GM12865 (cell line): ENCODE measurements around the gene ERGIC1.
A peak's percentile ranks its signal among the peaks of the same experiment; 100 is the strongest.

Source experiments
- DNase-seq: peaks from one replicate; pipeline ENCODE4 v3.0.0; 2010; ENCODE audit warnings: low read depth
- H3K4me3 ChIP-seq: 2 replicates; pipeline ENCODE4 v1.5.1; 2011; ENCODE audit warnings: mild to moderate bottlenecking, low read depth, low read length, control low read depth
- TF ChIP-seq, protein P1 (sequence below): IDR thresholded peaks from 2 replicates; pipeline ENCODE4 v1.5.1; 2011; ENCODE audit warnings: low read length, control low read depth, low read depth, inconsistent platforms; ENCODE audit not compliant: insufficient read depth; ENCODE audit errors: missing control alignments

The ERGIC1 gene

DNA sequence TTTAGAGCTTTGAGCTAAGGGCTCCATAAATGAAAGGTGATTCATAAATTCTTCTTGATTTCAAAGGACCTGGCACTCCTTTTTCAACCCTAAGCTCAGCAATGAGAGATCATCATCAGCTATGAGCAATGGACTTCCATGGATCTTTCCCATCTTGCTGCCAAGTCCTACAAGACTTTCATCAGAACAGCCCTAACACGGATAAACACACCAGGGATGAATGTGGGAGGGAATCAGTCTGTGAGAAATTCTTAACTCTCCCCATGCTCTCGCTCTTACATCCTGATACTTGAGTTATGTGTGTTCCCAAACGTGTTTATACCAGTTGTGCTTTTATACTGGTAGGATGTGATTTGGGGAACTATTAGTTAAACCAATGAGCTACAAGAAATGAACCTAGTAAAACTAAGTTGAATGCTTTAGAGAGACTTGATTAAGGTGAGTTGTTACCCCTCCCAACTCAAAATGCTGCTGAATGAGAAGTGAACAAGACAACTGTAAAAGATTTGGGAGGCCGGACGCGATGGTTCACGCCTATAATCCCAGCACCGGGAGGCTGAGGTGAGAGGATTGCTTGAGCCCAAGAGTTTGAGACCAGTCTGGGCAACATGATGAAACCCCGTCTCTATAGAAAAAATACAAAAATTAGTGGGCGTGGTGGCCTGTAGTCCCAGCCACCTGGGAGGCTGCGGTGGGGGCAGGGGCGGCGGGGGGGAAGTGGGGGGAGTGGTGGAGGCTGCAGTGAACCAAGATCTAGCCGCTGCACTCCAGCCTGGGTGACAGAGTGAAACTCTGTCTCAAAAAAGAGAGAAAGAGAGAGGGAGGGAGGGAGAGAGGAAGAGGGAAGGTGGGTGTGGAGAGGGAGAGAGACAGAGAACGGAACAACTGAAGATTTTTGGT lies 120.0 kb downstream of the ERGIC1 start:
- DNase-seq: no peak
- TF ChIP-seq, protein P1, sequence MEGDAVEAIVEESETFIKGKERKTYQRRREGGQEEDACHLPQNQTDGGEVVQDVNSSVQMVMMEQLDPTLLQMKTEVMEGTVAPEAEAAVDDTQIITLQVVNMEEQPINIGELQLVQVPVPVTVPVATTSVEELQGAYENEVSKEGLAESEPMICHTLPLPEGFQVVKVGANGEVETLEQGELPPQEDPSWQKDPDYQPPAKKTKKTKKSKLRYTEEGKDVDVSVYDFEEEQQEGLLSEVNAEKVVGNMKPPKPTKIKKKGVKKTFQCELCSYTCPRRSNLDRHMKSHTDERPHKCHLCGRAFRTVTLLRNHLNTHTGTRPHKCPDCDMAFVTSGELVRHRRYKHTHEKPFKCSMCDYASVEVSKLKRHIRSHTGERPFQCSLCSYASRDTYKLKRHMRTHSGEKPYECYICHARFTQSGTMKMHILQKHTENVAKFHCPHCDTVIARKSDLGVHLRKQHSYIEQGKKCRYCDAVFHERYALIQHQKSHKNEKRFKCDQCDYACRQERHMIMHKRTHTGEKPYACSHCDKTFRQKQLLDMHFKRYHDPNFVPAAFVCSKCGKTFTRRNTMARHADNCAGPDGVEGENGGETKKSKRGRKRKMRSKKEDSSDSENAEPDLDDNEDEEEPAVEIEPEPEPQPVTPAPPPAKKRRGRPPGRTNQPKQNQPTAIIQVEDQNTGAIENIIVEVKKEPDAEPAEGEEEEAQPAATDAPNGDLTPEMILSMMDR: no peak
- no peak overlapping the region for H3K4me3 ChIP-seq

- no peak for DNase-seq
- H3K4me3 ChIP-seq: no peak overlapping the region
- TF ChIP-seq, protein P1: no peak
Measured at GRCh38 chr5:172954751-172955159, 120.7 kb downstream of the ERGIC1 start.

DNA sequence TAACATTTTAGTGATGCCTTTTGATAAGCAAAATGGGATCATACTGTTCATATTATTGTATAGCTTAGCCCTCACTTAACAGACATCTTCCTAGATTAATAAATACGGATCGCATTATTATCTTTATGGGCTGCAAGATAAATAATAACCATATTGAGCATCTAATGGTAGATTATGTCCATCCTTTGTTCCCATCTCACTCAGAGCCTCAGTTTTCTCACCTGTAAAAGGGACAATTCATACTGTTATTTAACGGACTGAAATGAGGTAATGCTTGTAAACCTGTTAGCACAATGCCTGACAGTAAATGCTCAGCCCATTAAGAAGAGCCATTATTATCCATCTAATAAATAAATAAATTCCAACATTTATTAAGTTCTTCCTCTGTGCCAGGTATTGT lies 122.2 kb downstream of the ERGIC1 start:
- DNase-seq: no peak
- TF ChIP-seq, protein P1: no peak
- H3K4me3 ChIP-seq: no peak overlapping the region

DNA sequence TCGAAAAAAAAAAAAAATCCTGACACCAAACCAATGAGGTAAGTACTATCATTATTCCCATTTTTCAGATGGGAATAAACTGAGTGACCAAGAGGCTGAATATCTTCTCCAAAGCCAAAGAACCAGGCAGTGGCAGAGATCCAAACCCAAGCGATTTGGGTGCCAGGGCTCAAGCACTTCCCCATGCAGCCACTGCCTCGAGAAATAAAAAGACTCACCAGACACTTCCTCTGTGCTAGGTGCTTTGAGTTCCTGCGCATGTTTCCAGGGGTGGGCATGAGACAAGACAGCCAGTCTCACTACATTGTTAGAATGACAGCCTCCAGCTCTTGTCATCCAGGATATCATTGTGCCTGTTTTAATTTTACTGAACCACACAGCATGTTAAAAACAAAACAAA lies 122.9 kb downstream of the ERGIC1 start:
- TF ChIP-seq, protein P1: no peak
- no peak overlapping the region for H3K4me3 ChIP-seq
- DNase-seq: no peak

DNA sequence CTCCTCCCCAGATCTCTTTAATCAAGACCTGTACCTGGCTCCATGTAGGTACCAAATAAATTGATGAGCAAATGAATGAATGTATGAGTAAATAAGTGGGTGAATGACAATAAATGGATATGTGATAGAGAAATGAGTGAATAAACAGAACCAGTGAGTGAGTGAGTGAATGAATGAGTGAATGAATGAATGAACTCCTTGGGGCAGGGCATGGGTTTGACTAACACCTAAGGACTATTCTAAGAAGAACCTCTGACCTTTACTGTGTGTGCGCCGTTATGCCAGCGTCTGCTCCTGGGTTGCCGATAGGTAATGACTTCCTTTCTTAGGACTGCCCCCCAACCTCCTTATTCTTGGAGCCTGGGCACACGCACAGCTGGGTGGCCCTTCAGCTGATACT lies 123.4 kb downstream of the ERGIC1 start:
- TF ChIP-seq, protein P1: no peak
- no peak overlapping the region for H3K4me3 ChIP-seq
- no peak for DNase-seq

GRCh38 chr5:172958331-172959046 lies 124.4 kb downstream of the ERGIC1 start:
- peak; percentile 80 for DNase-seq
- peak overlapping the region; percentile 55 for H3K4me3 ChIP-seq
- TF ChIP-seq, protein P1: no peak
